Caco-2 (cell line): ENCODE results near the gene NTHL1. TPM values are rescaled to one million over a fixed set of nuclear protein-coding genes. Genes with fewer than 3 reads are reported as not detected.

Source experiments
- BruUV-seq: library from RNA; stranded (reverse); fragments of 400-500 nt; replicated peaks from 2 replicates; lab custom pipeline; 2021; lab: Mats Ljungman, UMichigan
- CTCF ChIA-PET: fragments of 300-600 bp; sonication (Branson Sonifier 250); formaldehyde crosslinking; loops from one replicate; lab custom pipeline; 2022; ENCODE audit warnings: antibody characterized with exemption; lab: Charles Lee
- POLR2A ChIA-PET: fragments of 300-600 bp; sonication (Branson Sonifier 250); formaldehyde crosslinking; loops from one replicate; lab custom pipeline; 2022; ENCODE audit warnings: antibody characterized with exemption; lab: Charles Lee
- DNase-seq, 2 experiments: peaks; one replicate each; pipeline versions ENCODE4 v3.0.0 to v3.0.0-alpha.2; 2020 to 2022
- H3K27me3 ChIP-seq: replicated peaks from 2 replicates; pipeline ENCODE4 v1.6.0; 2011; ENCODE audit warnings: low read length; ENCODE audit not compliant: control insufficient read depth, insufficient read depth
- H3K36me3 ChIP-seq: 2 replicates; pipeline ENCODE4 v1.5.1; 2011; ENCODE audit warnings: low read length; ENCODE audit not compliant: control insufficient read depth, insufficient read depth
- H3K4me1 ChIP-seq: fragments of 250-450 bp; sonication (Bioruptor Pico); 2 replicates; pipeline ENCODE4 v1.5.1; 2020; ENCODE audit warnings: mild to moderate bottlenecking
- H3K4me3 ChIP-seq: 2 replicates; pipeline ENCODE4 v1.5.1; 2011; ENCODE audit warnings: low read depth, mild to moderate bottlenecking, control low read depth, low read length
- H3K9me3 ChIP-seq: fragments of 250-450 bp; sonication (Bioruptor Pico); 2 replicates; pipeline ENCODE4 v1.5.1; 2020; ENCODE audit warnings: mild to moderate bottlenecking, moderate library complexity
- H3K27ac Mint-ChIP-seq: one replicate; pipeline ENCODE4 v1.8.0; 2022; ENCODE audit warnings: mixed read lengths; ENCODE audit not compliant: unreplicated experiment
- H3K27me3 Mint-ChIP-seq: one replicate; pipeline ENCODE4 v1.8.0; 2022; ENCODE audit warnings: mixed read lengths; ENCODE audit not compliant: insufficient read depth, unreplicated experiment
- H3K36me3 Mint-ChIP-seq: one replicate; pipeline ENCODE4 v1.8.0; 2022; ENCODE audit warnings: mild to moderate bottlenecking, mixed read lengths; ENCODE audit not compliant: insufficient read depth, unreplicated experiment
- H3K4me1 Mint-ChIP-seq: one replicate; pipeline ENCODE4 v1.8.0; 2022; ENCODE audit warnings: low read depth, mixed read lengths; ENCODE audit not compliant: unreplicated experiment
- H3K4me3 Mint-ChIP-seq: one replicate; pipeline ENCODE4 v1.8.0; 2022; ENCODE audit warnings: mild to moderate bottlenecking, moderate library complexity, mixed read lengths; ENCODE audit not compliant: unreplicated experiment
- H3K9me3 Mint-ChIP-seq: one replicate; pipeline ENCODE4 v1.8.0; 2022; ENCODE audit warnings: mixed read lengths; ENCODE audit not compliant: unreplicated experiment
- intact Hi-C: fragments of 100-400 bp; cut with micrococcal nuclease; formaldehyde crosslinking; loops from one replicate; pipeline ENCODE4 v1.10.0; 2022; ENCODE audit not compliant: unreplicated experiment
- total RNA-seq: library from RNA; stranded (reverse); gene quantifications from 2 replicates; pipeline ENCODE4 v1.2.3, GENCODE V29; 2022
- TF ChIP-seq, protein P1 (sequence below), 2 experiments: fragments of 200-600 bp in 1 of 2; IDR thresholded peaks; 1 replicate in 1 of 2; 2 replicates in 1 of 2; pipeline versions ENCODE4 v1.5.1 to v1.8.0; 2011 to 2022; ENCODE audit warnings: antibody characterized with exemption in 1 of 2, control low read depth in 1 of 2, inconsistent platforms in 1 of 2, low read depth in 1 of 2, low read length in 1 of 2, mild to moderate bottlenecking in 1 of 2, moderate library complexity in 1 of 2; ENCODE audit not compliant: insufficient read depth in 1 of 2, severe bottlenecking in 1 of 2, unreplicated experiment in 1 of 2

The NTHL1 gene
- total RNA-seq, 1 experiment from 2014 or later: 38.6 TPM

DNA sequence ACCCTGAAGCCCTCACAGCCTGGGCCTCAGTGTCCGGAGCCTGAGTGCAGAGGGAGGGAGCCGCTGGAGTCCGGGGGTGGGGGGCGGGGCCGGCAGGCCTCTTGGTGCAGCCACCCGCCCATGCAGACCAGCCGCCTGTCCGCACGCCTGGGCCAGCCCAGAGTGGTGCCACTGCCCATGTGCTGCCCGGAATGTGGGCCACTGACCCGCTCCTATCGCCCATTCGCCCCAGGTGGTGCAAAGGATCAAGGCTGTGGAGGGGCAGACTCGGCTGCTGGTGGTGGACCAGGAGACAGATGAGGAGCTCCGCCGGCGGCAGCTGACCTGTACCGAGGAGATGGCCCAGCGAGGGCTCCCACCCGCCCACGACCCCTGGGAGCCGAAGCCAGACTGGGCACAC is 18.3 kb downstream of the NTHL1 start:
- no peaks in the 10 kb centered on the region for H3K9me3 ChIP-seq
- Mint-ChIP-seq H3K27ac (no peak overlapping the region), H3K36me3 (no peaks in the 10 kb centered on the region), H3K27me3 (no peaks in the 10 kb centered on the region), H3K9me3 (no peaks in the 10 kb centered on the region), H3K4me1 (peaks cover 2% of the 10 kb centered on the region), H3K4me3 (no peak overlapping the region)
- ChIA-PET CTCF (no interaction called here), POLR2A (no interaction called here)
- no TSS peak for BruUV-seq
- TF ChIP-seq, protein P1, sequence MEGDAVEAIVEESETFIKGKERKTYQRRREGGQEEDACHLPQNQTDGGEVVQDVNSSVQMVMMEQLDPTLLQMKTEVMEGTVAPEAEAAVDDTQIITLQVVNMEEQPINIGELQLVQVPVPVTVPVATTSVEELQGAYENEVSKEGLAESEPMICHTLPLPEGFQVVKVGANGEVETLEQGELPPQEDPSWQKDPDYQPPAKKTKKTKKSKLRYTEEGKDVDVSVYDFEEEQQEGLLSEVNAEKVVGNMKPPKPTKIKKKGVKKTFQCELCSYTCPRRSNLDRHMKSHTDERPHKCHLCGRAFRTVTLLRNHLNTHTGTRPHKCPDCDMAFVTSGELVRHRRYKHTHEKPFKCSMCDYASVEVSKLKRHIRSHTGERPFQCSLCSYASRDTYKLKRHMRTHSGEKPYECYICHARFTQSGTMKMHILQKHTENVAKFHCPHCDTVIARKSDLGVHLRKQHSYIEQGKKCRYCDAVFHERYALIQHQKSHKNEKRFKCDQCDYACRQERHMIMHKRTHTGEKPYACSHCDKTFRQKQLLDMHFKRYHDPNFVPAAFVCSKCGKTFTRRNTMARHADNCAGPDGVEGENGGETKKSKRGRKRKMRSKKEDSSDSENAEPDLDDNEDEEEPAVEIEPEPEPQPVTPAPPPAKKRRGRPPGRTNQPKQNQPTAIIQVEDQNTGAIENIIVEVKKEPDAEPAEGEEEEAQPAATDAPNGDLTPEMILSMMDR (IDR thresholded peaks at IDR 0.05; ENCODE audit: insufficient read depth in 1 of 2, low read depth in 1 of 2, low read length in 1 of 2, severe bottlenecking in 1 of 2, unreplicated experiment in 1 of 2): no peak
- no peak overlapping the region for H3K4me3 ChIP-seq
- intact Hi-C loops: no loop called here
- no peak for DNase-seq
- peaks cover 13% of the 10 kb centered on the region for H3K4me1 ChIP-seq
- no peaks in the 10 kb centered on the region for H3K27me3 ChIP-seq
- no peaks in the 10 kb centered on the region; the same call in 1 of the 2 replicates for H3K36me3 ChIP-seq

DNA sequence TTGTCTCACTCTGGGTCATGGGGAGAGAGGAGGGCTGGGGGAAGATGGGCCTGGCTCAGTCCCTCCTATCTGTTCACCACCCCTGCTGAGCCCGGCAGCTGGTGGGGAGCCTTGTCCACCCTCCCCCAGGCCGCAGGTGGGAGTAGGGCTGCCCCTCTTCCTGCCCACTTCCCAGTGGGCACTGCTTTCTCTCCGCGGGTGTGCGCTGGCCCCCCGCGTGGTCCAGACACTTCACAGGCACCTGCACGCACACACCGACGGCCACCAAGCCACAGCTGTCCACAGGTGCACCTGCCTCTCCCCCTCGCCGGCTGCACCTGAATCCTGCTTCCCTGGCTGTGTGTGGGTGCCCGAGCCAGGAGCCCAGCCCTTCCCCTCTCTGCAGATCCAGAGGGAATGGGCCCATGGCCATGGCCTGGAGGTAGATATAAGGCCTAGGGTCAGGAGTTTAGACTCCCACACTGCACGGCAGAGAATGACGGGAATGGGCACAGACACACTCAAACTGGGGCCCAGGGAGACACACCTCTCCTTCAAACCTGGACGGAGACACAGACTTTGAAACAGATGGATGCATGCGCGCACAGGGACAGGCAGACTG is 18.9 kb downstream of the NTHL1 start:
- Mint-ChIP-seq H3K27me3 (no peaks in the 10 kb centered on the region), H3K27ac (no peak overlapping the region), H3K36me3 (no peaks in the 10 kb centered on the region), H3K9me3 (no peaks in the 10 kb centered on the region), H3K4me1 (peaks cover 6% of the 10 kb centered on the region), H3K4me3 (no peak overlapping the region)
- DNase-seq: no peak
- Histone ChIP-seq H3K27me3 (no peaks in the 10 kb centered on the region), H3K4me1 (peaks cover 10% of the 10 kb centered on the region), H3K4me3 (no peak overlapping the region), H3K9me3 (no peaks in the 10 kb centered on the region), H3K36me3 (no peaks in the 10 kb centered on the region)
- CTCF ChIA-PET: interaction anchor here (1.0 kb wide), 1 partner anchor 19 kb away, joined by 3 read pairs; the partner anchor contains the start of genes NTHL1 and TSC2
- intact Hi-C loops: no loop called here
- POLR2A ChIA-PET: no interaction called here
- TF ChIP-seq, protein P1 (IDR thresholded peaks at IDR 0.05; ENCODE audit: insufficient read depth in 1 of 2, low read depth in 1 of 2, low read length in 1 of 2, severe bottlenecking in 1 of 2, unreplicated experiment in 1 of 2): no peak
- no TSS peak for BruUV-seq

DNA sequence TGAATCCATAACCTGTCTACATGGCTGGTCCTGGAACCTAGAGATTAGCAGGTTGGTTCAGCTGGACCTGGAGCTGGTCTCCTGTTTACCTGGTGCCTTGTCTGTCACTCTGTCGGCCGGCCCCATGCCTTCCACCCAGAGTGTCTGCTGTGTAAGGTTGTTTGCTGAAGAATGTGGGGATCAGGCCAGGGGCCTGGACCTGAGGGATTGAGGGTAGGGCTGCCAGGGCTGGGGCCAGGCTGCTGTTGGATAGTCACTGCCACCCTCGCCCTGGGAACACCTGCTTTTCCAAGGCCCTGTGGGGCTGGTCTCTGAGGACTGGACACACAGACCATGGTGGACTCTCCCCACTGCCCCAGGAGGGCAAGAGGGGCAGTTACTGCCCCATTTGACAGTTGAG is 19.5 kb downstream of the NTHL1 start:
- intact Hi-C loops: no loop called here
- H3K4me1 Mint-ChIP-seq: peaks cover 9% of the 10 kb centered on the region
- no peak for DNase-seq
- H3K9me3 Mint-ChIP-seq: no peaks in the 10 kb centered on the region
- CTCF ChIA-PET: interaction anchor here (1.0 kb wide), 1 partner anchor 19 kb away, joined by 3 read pairs; the partner anchor contains the start of genes NTHL1 and TSC2
- TF ChIP-seq, protein P1 (IDR thresholded peaks at IDR 0.05; ENCODE audit: insufficient read depth in 1 of 2, low read depth in 1 of 2, low read length in 1 of 2, severe bottlenecking in 1 of 2, unreplicated experiment in 1 of 2): no peak
- no peak overlapping the region for H3K27ac Mint-ChIP-seq
- H3K9me3 ChIP-seq: no peaks in the 10 kb centered on the region
- no peaks in the 10 kb centered on the region for H3K27me3 Mint-ChIP-seq
- no peaks in the 10 kb centered on the region for H3K36me3 ChIP-seq
- no peaks in the 10 kb centered on the region for H3K36me3 Mint-ChIP-seq
- peak overlapping the region; percentile 73 for H3K4me3 Mint-ChIP-seq
- no TSS peak for BruUV-seq
- POLR2A ChIA-PET: no interaction called here
- peaks cover 10% of the 10 kb centered on the region; the same call in 1 of the 2 replicates for H3K4me1 ChIP-seq
- peak overlapping the region; percentile 44; the same call in 1 of the 2 replicates for H3K4me3 ChIP-seq
- no peaks in the 10 kb centered on the region for H3K27me3 ChIP-seq
